SU-DHL-6 (cell line): ENCODE data around the gene AFG1L.
A peak's percentile ranks its signal among the peaks of the same experiment; 100 is the strongest.

Experiments
- H2AFZ ChIP-seq: fragments of 200-600 bp; sonication (generic); 2 replicates; pipeline ENCODE4 v1.6.1; 2014; ENCODE audit warnings: low read depth, mild to moderate bottlenecking, moderate library complexity, mixed read lengths, antibody characterized with exemption, low read length; ENCODE audit not compliant: severe bottlenecking
- H3F3A ChIP-seq: fragments of 200-600 bp; shearing (Covaris generic); 2 replicates; pipeline ENCODE4 v1.6.0; 2016; ENCODE audit warnings: antibody characterized with exemption, mild to moderate bottlenecking; ENCODE audit not compliant: insufficient read depth
- H3K27ac ChIP-seq: fragments of 200-600 bp; sonication (generic); 2 replicates; pipeline ENCODE4 v1.5.1; 2016; ENCODE audit warnings: low read depth, mild to moderate bottlenecking, low read length, moderate library complexity, mixed read lengths
- H3K27me3 ChIP-seq: fragments of 200-600 bp; sonication (generic), shearing (Covaris generic); 2 replicates; pipeline ENCODE4 v1.6.0; 2014; ENCODE audit warnings: mild to moderate bottlenecking, low read length
- H3K36me3 ChIP-seq: fragments of 200-600 bp; sonication (generic); 2 replicates; pipeline ENCODE4 v1.6.1; 2014; ENCODE audit warnings: mild to moderate bottlenecking, low read length, mixed read lengths
- H3K4me2 ChIP-seq: fragments of 300-600, 200-600 bp; shearing (Covaris generic), sonication (generic); 2 replicates; pipeline ENCODE4 v1.6.0; 2014; ENCODE audit warnings: low read length, low read depth, mild to moderate bottlenecking; ENCODE audit not compliant: poor library complexity, severe bottlenecking
- H3K4me3 ChIP-seq: fragments of 200-600 bp; sonication (generic); 2 replicates; pipeline ENCODE4 v1.5.1; 2014; ENCODE audit warnings: antibody characterized with exemption, low read length, mild to moderate bottlenecking, mixed read lengths; ENCODE audit not compliant: insufficient read depth, poor library complexity, severe bottlenecking
- H3K79me2 ChIP-seq: fragments of 200-600 bp; sonication (generic); 2 replicates; pipeline ENCODE4 v1.6.1; 2014; ENCODE audit warnings: mild to moderate bottlenecking, low read length, moderate library complexity; ENCODE audit not compliant: insufficient read depth
- H3K9ac ChIP-seq: fragments of 200-600 bp; sonication (generic); 2 replicates; pipeline ENCODE4 v1.7.0; 2014; ENCODE audit warnings: mild to moderate bottlenecking, low read length
- H3K9me2 ChIP-seq: fragments of 200-600 bp; sonication (generic); replicated peaks from 2 replicates; pipeline ENCODE4 v1.6.1; 2014; ENCODE audit warnings: low read length; ENCODE audit not compliant: insufficient read depth
- H3K9me3 ChIP-seq: fragments of 200-600 bp; sonication (generic); 2 replicates; pipeline ENCODE4 v1.6.1; 2014; ENCODE audit warnings: low read length, mixed read lengths; ENCODE audit not compliant: insufficient read depth
- H4K20me1 ChIP-seq: fragments of 200-600 bp; sonication (generic); 2 replicates; pipeline ENCODE4 v1.6.1; 2014; ENCODE audit warnings: low read depth, mild to moderate bottlenecking, antibody characterized with exemption, low read length, moderate library complexity, mixed read lengths
- CTCF ChIP-seq: fragments of 200-600 bp; sonication (generic); IDR thresholded peaks from one replicate; pipeline ENCODE4 v1.5.1; 2017; ENCODE audit warnings: antibody characterized with exemption, mild to moderate bottlenecking, low read length, moderate library complexity; ENCODE audit not compliant: insufficient read depth, poor library complexity, severe bottlenecking
- EZH2phosphoT487 ChIP-seq: fragments of 200-600 bp; sonication (generic), shearing (Covaris generic); conservative IDR thresholded peaks from 2 replicates; pipeline ENCODE4 v1.6.1; 2018; ENCODE audit warnings: mild to moderate bottlenecking, antibody characterized with exemption, low read length, moderate library complexity, mixed read lengths

Gene AFG1L

GRCh38 chr6:108492131-108492766 is 197.4 kb downstream of the AFG1L start:
- Histone ChIP-seq H3K79me2 (no peaks in the 10 kb centered on the region), H3K4me2 (no peak overlapping the region), H3K9me3 (no peaks in the 10 kb centered on the region), H4K20me1 (no peaks in the 10 kb centered on the region), H3K27me3 (no peaks in the 10 kb centered on the region), H3F3A (no peaks in the 10 kb centered on the region), H3K4me3 (no peak overlapping the region), H3K36me3 (no peaks in the 10 kb centered on the region), H3K9me2 (no peaks in the 10 kb centered on the region), H3K9ac (no peak overlapping the region), H2AFZ (no peak overlapping the region), H3K27ac (no peak overlapping the region)
- TF ChIP-seq EZH2phosphoT487 (no peak), CTCF (peak; percentile 58)

GRCh38 chr6:108494434-108494833 is 199.6 kb downstream of the AFG1L start:
- H3K79me2 ChIP-seq, result no peaks in the 10 kb centered on the region
- H3K4me2 ChIP-seq, result no peak overlapping the region
- H3K9me2 ChIP-seq, result no peaks in the 10 kb centered on the region
- no peak overlapping the region for H3K4me3 ChIP-seq
- H3K9me3 ChIP-seq, result no peaks in the 10 kb centered on the region
- H3K27me3 ChIP-seq, result no peaks in the 10 kb centered on the region
- no peak overlapping the region for H2AFZ ChIP-seq
- no peak overlapping the region for H3K9ac ChIP-seq
- no peak overlapping the region for H3K27ac ChIP-seq
- no peaks in the 10 kb centered on the region for H4K20me1 ChIP-seq
- TF ChIP-seq EZH2phosphoT487, result no peak
- no peak for TF ChIP-seq CTCF
- H3F3A ChIP-seq, result no peaks in the 10 kb centered on the region
- no peaks in the 10 kb centered on the region for H3K36me3 ChIP-seq

DNA sequence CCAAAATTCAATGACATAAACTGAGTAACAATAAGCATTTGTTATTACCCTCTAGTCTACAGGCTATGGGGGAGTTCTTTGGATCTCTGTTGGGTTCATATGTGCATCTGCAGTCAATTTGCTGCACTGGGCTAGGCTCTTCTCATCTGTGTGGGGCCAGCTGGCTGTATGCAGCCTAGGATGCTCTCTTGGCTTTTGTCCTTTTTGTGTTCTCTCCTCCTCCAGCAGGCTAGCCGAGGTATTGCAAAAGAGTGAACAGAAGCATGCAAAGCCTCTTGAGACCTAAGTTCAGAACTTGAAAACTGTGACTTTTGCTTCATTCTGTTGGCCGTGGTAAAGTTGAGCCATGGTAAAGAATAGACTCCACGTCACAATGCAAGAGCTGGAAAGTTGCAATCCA is 203.0 kb downstream of the AFG1L start:
- Histone ChIP-seq H3K36me3 (no peaks in the 10 kb centered on the region), H3F3A (no peaks in the 10 kb centered on the region), H4K20me1 (no peaks in the 10 kb centered on the region), H2AFZ (no peak overlapping the region), H3K27me3 (no peaks in the 10 kb centered on the region), H3K9me2 (no peaks in the 10 kb centered on the region), H3K9me3 (no peaks in the 10 kb centered on the region), H3K9ac (no peak overlapping the region), H3K27ac (no peak overlapping the region), H3K4me2 (no peak overlapping the region), H3K4me3 (no peak overlapping the region), H3K79me2 (no peaks in the 10 kb centered on the region)
- no peak for TF ChIP-seq CTCF
- TF ChIP-seq EZH2phosphoT487, result no peak
